DMS53 treated with DMSO at 0.1 percent for 48 hours (cell line): ENCODE results near the gene PNPLA2.

Experiments used
- DNase-seq: peaks from one replicate; lab custom pipeline; 2025; ENCODE audit not compliant: unreplicated experiment; lab: John Stamatoyannopoulos, UW

Gene PNPLA2

GRCh38 chr11:842370-843002 is 23.8 kb downstream of the PNPLA2 start, which contains the start of the genes POLR2L and TSPAN4:
TSS of gene POLR2L (minus strand) at chr11:842529. CDS start at chr11:842508, 21 bp downstream.
TSS of gene TSPAN4 (plus strand) at chr11:842852. CDS start at chr11:850305, 7,453 bp downstream.
- peak; percentile 75 for DNase-seq

DNA sequence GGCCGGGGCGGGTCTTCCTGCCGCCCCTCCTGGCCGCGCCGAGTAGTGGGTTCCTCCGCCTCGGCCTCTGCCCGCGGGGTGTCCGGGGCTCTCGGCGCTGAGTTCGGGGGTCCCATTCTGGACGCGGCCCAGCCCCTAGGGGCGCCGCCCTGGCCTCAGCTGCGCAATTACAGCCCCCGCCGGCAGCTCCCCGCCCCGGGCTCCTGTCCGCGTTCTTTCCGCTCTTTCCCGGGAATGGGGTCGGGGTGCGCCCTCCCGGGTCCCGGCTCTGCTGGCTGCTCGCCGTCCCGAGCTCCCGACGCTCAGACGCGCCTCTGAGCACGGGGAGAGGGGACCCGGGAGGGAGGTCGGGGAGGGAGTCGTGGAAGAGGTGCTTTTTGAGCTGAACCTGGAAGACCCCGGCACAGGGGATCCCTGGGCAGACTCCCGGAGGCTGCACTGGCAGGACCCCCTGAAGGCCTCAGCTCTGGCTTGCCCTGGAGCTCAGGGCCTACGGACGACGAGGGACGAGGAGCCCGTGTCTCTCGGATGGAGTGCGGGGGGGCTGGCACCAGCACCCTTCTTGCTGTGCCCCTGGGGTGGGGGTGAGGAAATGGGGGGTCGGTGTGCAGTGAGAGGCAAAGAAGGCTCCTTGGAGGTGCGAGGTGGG is 24.5 kb downstream of the PNPLA2 start:
- no peak for DNase-seq

DNA sequence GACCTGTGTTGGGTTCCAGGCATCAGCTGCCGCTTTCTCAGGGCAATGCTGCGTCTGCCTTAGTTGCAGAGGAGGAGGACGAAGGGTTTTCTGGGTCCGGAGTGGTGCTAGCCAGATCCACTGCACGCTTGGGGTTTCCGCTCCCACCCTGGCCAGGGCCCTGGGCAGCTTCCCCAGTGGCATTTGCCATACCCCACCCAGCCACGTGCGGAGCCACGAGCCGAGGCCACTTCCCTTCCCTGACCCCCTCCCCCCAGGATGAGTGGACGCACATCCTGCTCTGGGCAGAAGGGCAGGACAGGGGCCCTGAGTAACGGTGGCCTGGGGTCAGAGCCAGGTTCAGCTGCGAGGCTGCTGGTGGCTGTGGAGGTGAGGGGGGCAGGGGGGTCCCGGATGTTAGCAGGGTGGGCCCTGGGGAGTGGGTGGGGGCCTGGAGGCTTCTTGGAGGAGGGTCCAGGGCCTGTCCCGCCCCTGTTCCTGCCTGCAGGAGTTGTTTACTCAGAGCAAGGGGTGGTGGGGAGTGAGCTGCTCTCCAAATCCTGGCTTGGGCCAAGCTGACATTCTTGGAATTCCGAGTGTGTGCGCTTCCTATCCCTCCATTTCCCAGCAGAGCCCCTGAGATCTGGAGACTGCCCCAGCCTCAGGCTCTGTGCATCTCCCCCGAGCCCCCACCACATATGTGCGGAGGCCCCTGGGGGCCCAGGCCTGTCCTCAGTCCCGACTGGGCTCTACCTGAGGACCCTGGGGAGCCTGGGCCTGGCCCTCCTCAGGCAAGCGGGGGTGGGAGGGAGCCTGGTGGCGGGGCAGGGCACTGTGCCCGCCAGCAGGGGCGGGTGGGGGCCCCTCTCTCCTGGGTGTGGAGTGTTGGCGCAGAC is 25.3 kb downstream of the PNPLA2 start:
- no peak for DNase-seq

DNA sequence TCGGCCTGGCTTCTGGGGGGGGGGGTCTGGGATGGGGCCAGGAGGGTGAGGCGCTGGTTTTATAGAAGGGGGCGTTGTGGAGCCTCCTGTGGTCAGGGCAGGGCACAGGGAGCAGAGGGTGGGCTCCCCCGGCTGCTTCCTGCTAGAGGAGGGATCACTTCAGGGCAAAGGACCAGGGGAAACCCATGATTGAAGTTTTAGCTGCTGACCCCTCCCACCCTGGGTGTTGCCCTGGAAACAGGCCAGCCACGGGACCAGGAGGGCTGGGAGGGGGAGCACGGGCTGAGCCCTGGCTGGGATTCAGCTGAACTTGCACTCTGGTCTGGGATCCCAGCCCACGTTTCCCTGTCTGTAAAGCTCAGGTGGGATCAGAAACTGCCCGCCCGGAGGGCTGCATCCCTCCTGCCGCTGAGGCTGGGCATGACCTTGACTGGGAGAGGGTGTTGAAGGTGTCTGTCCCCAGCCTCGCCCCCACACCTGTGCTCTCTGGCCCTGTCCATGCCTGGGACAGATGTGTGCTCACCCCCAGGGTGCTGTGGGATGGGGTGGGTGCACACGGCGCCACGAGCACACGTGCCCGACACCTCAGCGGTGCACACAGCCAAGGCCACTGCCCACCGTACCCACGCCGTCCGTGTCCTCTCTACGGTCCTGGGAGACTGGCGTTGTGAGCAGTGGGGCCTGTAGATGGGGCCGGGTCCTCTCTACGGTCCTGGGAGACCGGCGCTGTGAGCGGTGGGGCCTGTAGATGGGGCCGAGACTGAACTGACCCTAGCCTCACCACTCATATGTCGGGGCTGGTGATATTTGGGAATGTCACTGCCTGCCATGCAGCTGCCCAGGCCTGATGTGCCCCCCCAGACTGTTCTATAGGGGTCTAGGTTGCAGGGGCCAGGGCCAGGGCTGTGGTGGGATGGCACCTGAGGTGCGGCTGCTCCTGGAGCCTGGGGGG is 26.3 kb downstream of the PNPLA2 start:
- no peak for DNase-seq

DNA sequence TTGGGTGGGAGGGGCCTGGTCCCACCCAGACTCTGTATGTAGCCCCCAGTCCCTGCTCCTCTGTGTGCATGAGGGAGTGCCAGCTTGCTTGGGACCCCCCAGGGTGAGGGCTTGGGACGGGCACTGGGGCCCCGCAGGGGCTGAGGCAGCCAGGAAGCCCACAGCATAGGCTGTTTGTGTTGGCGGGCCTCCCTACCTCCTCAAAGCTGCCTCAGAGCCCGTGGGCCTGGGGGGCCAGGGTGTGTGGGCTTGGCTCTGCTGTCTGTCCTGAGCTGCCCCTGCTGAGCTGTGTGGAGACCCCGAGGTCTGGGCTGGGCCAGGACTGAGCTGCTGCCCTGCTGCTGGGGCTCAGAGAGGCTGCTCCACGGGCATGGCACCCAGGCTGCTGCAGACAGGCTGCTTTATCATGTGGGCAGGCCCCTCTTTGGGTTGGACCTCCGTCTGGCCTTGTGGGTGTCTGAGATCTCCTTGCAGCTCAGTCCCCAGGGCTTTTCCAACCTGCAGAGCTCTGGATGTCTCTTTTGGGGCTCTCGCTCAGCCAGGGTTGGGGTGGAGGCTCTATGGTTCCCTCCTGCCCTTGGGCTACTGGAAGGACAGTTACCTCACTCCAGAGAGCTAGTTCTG is 27.3 kb downstream of the PNPLA2 start:
- no peak for DNase-seq

DNA sequence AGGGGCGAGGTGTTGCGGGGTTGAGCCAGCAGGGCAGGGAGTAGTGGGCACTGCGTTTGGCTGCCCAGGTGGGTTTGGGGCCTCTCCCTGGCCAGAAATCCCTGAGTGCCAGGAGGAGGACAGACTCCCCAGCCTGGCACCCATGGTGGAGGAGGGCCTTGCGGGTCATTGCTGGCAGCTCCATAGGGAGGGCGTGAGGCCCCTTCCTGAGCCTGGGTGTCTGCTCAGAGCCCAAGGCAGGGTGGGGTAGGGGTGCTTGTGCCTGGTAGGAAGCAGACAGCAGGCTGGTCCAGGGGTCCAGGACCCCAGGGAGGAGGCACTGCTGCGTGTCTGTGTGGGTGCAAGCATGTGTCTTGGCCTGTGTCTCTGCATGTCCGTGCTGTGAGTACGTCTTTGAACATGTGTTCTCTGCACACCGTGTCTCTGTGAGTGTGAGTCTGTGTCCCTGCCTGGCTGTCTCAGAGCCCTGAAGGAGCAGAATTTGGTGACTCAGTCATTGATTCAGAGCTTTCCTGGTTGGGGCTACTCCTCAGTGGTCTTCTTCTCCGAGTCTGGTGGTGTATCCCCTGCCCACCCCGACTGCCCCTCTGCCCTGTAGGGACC is 27.9 kb downstream of the PNPLA2 start:
- DNase-seq: no peak

DNA sequence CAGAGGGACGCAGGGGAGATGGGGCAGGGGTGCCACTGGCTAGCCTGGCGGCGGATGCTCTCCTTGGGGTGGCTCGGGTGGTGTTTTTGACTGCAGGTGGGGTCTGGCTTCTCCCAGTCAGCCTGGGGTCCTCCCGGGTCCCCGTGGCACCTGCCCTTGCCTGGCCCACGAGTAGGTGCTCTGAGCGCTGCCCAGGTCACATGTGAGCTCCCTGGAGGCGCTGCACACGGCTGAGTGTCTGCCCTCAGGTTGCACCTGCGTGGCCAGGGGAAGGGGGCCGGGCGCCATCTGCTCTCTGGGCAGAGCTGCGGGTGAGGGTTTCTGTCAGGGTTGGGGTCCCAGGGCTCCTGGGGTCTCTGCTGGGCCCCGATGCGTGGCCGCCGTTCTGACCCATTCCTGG is 29.2 kb downstream of the PNPLA2 start:
- DNase-seq: no peak

- DNase-seq: peak; percentile 56
Measured at GRCh38 chr11:848380-848931, 29.7 kb downstream of the PNPLA2 start.

GRCh38 chr11:849104-849824 is 30.6 kb downstream of the PNPLA2 start:
- peak; percentile 56 for DNase-seq

- peak; percentile 28 for DNase-seq
Measured at GRCh38 chr11:849951-850774, 31.4 kb downstream of the PNPLA2 start.

- peak; percentile 53 for DNase-seq
Measured at GRCh38 chr11:850775-851763, 32.4 kb downstream of the PNPLA2 start.

DNA sequence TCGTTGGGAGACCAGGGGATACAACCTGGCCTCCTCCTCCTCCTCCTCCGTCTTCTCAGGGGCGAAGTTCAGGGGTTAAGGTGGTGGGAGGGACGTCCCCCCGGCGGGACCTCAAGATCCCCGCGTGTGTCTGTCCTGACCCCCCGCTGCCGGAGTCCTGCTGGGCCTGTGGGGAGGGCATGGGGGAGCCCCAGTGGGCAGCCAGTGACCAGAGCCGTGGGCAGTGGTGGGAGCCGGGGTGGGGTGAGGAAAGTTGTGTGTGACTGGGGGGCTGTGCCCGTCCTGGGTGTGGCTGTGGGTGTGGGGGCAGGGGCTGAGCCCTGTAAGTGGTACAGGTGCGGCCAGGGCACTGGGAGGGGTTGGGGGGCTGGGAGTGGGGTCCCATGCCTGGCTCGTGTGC is 34.0 kb downstream of the PNPLA2 start:
- no peak for DNase-seq

DNA sequence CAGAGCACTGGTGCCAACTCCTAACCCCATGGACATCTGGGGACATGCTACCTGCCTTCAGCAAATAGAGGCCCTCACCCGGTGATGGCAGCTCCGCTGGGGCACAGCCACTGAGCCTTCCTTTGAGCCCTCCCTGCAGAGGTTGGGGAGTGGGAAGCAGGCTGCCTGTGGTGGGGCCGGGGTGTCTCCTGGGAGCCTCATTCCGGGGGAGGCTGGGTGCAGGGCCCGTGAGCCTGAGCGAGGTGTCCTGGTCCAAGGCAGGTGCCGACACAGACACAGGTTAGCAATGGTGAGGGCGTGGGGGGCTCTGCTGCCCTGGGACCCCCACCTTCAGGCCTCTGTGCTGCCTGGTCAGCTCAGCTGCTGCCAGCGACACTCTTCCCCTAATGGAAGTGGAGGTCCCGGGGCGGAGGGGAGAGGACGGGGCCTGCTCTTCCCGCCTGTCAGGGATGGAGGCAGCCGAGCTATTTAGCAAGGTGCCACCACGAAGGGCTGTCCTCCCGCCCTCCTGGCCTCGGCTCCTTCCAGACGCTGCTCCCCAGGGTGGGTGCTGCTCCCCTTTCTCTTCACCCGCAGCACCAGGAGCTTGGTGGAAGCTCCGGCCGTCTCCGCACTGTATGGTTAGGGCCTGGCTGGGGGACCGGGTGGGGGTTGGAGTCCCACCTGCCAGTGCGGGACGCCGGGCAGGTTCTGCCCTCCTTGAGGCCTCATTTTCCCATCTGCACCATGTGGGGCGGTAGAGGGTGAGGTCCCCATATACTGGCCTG is 35.2 kb downstream of the PNPLA2 start:
- DNase-seq: no peak

DNA sequence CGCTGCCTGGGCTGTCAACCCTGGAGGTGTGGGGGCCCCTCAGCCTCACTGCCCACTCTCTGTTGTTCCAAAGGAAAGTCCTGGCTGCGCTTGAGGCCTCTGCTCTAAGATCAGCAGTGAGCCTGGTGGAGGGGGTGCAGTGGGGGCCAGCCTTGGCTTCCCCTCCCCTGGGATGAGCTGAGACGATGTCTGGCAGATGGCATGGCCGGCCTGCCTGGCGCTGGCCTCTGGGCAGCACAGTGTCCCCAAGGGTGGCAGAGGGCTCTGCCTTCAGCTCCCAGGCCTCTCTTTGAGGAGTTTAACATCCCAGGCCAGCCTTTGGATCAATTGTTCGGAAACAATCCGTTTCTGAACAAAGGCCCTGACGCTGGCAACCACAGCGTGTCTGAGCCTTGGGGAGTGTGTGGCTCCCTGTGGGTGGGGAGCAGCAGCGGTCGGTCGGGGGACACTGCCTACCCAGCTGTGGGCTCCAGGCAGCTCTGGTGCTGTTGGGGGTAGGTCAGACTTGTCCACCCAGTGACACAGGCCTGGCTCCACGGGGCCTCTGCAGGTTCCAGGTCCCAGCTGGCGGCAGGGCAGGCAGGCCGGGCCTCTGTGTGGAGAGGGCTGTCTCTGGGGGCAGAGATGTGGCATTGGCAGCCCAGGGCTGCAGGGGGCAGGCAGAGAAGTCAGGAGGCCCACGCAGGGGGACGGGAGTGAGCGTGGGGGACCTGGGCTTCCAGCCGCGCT is 36.1 kb downstream of the PNPLA2 start:
- DNase-seq: no peak

GRCh38 chr11:855330-855674 is 36.6 kb downstream of the PNPLA2 start:
- DNase-seq: no peak
